Adrenal gland (tissue), 5 donors: ENCODE results near the gene SPATA16.

Experiments
- POLR2A ChIP-seq, 2 donors: fragments of 450-650 bp; IDR thresholded peaks; one replicate each; pipeline ENCODE4 v1.6.1; 2017; ENCODE audit warnings: antibody characterized with exemption in 2 of 2, mild to moderate bottlenecking in 2 of 2, moderate library complexity in 1 of 2
- TF ChIP-seq, protein P1 (sequence below), 6 experiments: fragments of 450-650 bp in 4 of 6; fragments of 200-600 bp in 2 of 6; sonication (generic) in 1 of 6; IDR thresholded peaks; 1 replicate in 5 of 6; 2 replicates in 1 of 6; pipeline versions ENCODE4 v1.5.1 to v1.8.0; 2016 to 2021; ENCODE audit warnings: antibody characterized with exemption in 6 of 6, mild to moderate bottlenecking in 2 of 6, moderate library complexity in 1 of 6
- donor health status: DM: no; HTN: no; CAD: no.

DNA sequence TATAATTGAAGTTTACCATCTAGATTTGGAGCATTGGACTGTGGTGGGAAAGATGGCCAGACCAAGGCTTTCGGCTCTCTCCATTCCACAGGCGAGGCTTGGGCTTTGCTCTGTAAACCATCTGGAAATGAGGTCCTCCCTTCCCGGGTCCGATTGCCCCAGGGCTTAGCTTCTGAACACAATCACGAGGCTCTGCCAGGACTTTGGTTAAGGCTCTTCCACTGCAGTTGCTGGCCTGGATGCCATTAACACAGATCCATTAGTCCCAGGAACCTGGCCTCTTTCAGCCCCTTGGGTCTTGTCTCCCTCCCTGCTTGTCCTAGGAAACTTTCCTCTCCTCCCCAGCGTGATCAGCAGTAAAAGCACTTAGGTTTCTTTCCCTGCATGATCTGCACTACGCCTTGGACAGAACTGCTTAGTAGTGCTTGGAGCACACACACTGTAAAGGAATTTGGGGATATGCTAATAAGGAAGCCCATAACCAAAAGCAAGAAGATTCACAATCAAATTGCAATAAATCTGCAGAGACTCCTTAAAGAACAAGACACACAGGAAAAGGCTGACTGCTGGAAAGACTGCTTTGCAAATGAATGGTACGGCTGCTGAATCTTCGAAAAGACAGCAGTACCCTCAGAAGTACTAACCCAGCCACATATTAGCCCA is 236.2 kb downstream of the SPATA16 start:
- TF ChIP-seq, protein P1, sequence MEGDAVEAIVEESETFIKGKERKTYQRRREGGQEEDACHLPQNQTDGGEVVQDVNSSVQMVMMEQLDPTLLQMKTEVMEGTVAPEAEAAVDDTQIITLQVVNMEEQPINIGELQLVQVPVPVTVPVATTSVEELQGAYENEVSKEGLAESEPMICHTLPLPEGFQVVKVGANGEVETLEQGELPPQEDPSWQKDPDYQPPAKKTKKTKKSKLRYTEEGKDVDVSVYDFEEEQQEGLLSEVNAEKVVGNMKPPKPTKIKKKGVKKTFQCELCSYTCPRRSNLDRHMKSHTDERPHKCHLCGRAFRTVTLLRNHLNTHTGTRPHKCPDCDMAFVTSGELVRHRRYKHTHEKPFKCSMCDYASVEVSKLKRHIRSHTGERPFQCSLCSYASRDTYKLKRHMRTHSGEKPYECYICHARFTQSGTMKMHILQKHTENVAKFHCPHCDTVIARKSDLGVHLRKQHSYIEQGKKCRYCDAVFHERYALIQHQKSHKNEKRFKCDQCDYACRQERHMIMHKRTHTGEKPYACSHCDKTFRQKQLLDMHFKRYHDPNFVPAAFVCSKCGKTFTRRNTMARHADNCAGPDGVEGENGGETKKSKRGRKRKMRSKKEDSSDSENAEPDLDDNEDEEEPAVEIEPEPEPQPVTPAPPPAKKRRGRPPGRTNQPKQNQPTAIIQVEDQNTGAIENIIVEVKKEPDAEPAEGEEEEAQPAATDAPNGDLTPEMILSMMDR (IDR thresholded peaks at IDR 0.05): no peak
- TF ChIP-seq POLR2A (IDR thresholded peaks at IDR 0.05): no peak
